Ramos (cell line): ENCODE data around the gene WLS.
"Not testable (repeated sequence)": the region's sequence is repeated elsewhere in the genome, so short reads cannot be mapped to it uniquely, and the experiment has no call there.

Experiments used
- in situ Hi-C: fragments of 300-500 bp; cut with MboI; formaldehyde crosslinking; loops from one replicate; pipeline ENCODE4 v1.14.3; 2022; ENCODE audit warnings: low sequenced_read_pairs; ENCODE audit not compliant: unreplicated experiment

WLS gene

GRCh38 chr1:68173283-68173935 lies 58.9 kb downstream of the WLS start:
- in situ Hi-C loops = no loop called here

DNA sequence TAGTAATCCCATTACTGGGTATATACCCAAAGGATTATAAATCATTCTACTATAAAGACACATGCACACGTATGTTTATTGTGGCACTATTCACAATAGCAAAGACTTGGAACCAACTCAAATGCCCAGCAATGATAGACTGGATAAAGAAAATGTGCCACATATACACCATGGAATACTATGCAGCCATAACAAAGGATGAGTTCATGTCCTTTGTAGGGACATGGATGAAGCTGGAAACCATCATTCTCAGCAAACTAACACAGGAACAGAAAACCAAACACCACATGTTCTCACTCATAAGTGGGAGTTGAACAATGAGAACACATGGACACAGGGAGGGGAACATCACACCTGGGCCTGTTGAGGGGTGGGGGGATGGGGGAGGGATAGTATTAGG lies 60.5 kb downstream of the WLS start:
- in situ Hi-C loops = not testable (repeated sequence)

DNA sequence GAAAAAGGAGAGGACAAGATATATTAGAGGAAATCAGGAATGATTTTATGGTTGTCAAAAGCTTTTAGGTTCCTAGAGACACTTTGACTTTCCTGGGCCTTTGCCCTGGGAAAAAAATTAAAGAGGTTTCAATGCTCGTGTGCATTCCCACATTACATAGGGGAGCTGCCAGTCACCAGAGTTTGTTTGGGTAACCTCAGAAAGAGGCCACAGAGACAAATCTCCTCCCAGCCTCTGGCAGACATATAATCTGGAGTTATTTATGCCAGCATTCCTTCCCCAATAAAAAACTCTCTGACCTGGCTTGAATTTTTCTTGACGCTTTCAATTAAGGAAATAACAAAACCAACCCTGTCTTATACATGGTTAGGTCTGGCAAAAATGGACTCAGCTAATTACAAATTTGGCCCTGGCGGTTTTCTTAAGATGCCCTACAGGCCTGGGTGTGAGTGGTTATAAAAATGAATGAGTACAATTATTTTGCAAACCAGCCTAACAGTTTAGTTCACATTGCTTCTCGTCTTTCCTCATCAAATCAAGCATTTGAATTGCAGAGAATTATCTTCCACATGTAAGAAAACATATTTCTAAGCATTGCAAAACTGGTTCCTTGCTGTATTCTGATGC lies 63.7 kb downstream of the WLS start:
- in situ Hi-C loops = no loop called here

DNA sequence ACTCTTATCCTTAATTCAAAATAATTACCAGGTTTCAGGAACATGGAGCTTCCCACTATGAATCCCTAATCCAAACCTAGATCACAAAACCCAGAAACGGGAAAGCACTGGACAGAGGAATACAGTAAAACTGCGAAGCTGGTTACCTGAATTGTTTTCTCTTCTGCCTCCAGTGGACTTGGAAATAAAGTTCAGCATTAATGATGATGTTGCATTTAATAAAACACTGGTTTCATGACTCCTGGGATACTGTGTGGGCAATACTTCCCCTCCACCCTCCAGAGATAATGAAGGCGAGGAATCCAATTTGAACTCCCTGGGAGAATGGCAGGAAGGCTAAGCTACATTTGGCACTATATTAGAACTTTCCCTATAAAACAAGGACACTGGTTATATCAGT lies 65.1 kb downstream of the WLS start:
- in situ Hi-C loops = no loop called here

DNA sequence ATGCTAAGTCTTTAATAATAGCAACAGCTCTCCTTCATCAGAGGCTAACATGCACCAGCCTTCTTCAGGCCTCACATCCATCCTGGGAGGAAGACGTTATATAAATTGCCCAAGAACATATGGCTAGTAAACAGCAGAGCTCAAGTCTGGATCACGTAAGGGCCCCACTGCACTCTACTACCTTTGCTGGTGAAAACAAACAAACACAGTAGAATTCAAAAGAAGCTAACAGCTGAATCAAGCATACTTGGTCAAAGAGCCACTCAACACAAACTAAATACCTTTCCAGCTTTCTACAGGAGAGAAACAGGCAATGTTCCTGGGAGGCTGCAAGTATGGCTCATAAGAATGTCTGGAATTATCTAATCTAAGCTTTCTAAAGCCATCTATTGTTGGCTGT lies 66.0 kb downstream of the WLS start:
- in situ Hi-C loops = no loop called here

GRCh38 chr1:68165665-68166064 lies 66.7 kb downstream of the WLS start:
- in situ Hi-C loops = no loop called here

GRCh38 chr1:68164918-68165317 lies 67.4 kb downstream of the WLS start:
- in situ Hi-C loops = no loop called here

- in situ Hi-C loops = no loop called here
Measured at GRCh38 chr1:68163220-68163619, 69.1 kb downstream of the WLS start.

GRCh38 chr1:68162761-68163160 lies 69.6 kb downstream of the WLS start:
- in situ Hi-C loops = no loop called here

DNA sequence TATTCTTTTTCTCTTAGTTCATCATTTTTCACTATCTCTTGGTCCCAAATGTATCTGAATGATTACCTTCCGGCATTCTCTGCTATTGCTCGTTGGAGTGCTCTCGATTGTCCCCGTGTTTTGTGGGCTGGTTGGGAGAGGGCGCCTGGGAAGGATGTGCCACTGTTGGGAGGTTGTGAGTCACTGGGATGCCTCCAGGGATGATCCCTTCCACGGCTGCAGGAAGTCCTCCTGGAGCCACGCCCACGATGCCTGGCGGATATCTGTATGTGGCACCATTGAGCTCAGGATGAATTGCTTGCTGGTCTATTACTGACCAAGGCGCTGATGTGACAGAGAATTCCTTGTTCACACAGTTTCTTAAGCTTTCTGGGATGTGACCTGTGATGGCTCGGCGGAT lies 70.7 kb downstream of the WLS start:
- in situ Hi-C loops = not testable (repeated sequence)

DNA sequence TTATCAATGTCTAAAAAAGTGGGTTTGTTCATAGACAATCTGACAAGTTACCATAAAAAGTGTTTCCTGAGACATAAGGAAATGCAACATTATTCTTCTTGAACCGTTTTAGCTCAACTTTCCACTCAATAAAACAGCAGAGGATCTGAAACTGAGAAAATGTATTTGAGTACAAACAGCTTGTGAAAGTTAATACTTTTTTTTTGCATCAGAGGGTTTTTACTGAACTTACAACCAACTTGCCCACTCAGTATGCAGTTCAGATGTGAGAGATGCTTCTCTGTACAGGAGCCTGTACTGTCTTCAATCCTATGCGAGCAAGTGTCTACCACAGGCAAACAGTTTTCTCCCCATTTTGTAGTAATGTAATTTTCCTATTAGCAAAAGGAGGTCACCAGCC lies 71.4 kb downstream of the WLS start:
- in situ Hi-C loops = not testable (repeated sequence)

GRCh38 chr1:68160021-68160420 lies 72.3 kb downstream of the WLS start:
- in situ Hi-C loops = no loop called here

DNA sequence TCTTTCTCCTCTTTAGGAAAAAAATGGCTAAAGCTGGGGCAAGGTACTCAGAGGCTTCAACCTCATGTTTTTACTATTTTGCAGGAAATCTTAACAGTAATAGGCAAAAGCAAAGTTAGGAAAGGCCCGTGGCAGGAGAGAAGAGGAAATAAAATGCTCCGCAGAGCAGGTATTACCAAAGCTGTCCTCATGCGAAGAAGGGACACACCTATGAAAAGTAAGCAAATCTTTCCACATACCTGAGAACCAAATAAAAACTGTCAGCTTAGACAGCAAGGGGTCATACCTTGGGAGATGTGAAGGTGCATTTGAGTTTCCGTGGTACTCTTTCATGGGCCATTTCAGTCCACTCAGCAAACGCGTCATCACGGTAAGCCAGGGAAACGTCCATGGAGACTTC lies 73.5 kb downstream of the WLS start:
- in situ Hi-C loops = no loop called here

DNA sequence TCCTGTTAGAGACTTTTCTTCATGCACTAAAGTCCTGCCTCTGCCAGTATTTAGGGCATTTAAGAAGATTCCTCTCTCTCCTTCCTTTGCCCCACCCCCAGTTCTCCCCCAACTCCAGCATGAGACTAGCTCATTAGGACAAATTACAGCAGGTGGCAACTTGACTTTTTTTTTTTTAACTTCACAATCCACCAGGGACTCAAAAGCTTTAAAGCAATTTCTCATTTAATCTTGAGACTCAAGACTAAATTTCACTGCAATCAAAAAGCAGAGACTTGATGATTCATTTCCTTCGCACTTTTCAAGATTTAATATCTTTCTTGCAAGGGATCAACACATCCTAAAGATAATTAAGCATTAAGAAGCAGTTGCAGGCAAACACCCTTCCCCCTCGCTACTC lies 74.9 kb downstream of the WLS start:
- in situ Hi-C loops = no loop called here

DNA sequence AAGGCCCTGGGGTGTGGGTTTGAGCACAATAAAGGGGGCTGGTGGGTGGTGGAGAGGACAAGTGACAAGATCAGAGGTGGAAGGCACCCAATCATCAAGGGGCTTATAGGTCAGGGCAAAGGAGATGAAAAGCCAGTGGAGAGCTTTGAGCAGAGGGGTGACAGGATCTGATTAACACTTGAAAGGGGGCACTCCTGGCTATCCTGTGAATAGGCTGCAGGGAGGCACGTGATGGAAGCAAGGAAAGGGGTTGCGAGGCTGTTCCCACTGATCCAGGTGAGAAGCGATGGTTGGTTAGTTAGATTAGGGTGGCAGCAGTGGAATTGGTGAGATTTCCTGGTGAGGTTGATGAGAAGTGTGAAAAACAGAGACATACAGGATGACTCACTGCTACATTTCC lies 80.6 kb downstream of the WLS start:
- in situ Hi-C loops = no loop called here

DNA sequence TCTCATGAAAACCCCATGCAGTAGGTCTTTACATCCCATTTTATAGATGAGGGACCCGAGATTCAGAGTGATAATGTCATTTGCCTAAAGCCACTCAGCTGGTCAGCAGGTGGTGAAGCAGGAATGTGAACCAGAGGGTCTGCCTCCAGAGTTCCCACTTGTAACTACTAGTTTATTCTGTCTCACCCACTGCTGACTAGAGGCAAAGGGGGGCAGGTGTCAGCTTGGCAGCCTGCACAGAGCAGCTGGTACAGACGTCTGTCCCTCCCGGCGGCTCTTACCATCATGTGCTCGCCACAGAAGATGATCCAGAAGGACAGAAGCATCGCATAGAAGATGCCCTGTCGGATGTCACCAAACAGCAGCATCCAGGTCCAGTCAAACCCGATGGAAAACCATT lies 82.4 kb downstream of the WLS start:
- in situ Hi-C loops = no loop called here

DNA sequence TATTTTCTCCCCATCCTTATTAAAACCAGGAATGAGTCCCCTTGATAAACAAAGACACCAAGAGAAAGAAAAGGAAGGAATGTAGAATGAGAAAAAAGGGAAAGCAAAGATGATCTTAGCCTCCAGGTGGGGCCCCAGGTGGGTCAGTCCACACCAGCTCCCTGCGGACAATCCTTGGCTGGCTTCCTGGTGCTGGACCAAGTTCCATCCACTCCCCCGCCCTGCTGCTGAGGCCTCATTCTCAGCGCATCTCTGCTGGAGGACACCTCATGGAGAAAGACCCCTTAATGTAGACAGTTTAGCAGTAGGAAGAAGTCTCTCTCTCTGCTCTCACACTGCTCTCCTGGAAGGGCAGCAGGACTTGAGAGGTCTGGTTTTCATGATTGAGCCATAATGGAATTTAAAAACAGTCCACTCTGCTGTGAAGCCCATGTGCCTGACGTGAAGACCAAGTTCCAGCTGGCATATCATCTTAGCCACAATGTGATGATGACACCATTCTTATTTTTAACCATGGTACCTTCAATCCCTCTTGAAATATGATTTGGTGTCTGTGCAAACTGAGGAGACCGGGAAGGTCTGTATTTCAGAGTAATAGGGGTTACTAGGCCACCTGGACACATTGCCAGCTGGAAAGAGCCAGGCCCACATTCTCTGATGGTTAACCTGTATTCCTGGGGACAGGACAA lies 83.1 kb downstream of the WLS start:
- in situ Hi-C loops = no loop called here

- in situ Hi-C loops = no loop called here
Measured at GRCh38 chr1:68148631-68149030, 83.7 kb downstream of the WLS start.

- in situ Hi-C loops = no loop called here
Measured at GRCh38 chr1:68147534-68148171, 84.7 kb downstream of the WLS start.

- in situ Hi-C loops = no loop called here
Measured at GRCh38 chr1:68145418-68146126, 86.8 kb downstream of the WLS start.

- in situ Hi-C loops = no loop called here
Measured at GRCh38 chr1:68144856-68145255, 87.5 kb downstream of the WLS start.
